ENCODE results near the gene GRK3.

The GRK3 gene

DNA sequence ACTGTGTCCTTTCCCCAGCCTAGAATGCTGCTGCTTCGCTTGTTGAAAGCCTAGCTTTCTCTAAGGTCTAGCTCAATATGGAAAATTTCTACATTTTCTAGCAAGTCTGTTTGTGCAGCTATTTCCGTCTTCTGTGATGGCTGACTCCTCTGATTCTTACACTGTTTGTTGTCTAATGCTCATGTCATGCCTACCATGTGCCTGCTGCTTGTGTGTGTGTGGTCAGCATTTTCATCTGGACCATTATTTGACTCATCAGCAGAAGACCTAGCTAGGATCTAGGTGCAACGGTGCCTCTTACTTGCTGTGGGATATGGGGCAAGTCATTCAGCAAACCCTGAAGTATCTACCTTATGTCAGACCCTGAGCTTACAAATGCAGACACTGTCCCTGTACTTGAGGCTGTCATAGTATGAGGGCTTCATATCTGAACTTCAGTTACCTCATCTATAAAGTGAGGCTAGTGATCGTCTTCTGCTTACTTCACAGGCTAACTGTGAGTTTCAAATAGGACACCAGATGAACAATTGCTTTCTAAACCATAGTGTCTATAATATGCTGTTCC, 91.0 kb downstream of the GRK3 start:
- Histone ChIP-seq H3K4me2 (ENCODE audit: low read length) (no peak overlapping the region), H3K79me2 (ENCODE audit: insufficient read depth, low read length) (no peaks in the 10 kb centered on the region)
- TF ChIP-seq, protein P1, sequence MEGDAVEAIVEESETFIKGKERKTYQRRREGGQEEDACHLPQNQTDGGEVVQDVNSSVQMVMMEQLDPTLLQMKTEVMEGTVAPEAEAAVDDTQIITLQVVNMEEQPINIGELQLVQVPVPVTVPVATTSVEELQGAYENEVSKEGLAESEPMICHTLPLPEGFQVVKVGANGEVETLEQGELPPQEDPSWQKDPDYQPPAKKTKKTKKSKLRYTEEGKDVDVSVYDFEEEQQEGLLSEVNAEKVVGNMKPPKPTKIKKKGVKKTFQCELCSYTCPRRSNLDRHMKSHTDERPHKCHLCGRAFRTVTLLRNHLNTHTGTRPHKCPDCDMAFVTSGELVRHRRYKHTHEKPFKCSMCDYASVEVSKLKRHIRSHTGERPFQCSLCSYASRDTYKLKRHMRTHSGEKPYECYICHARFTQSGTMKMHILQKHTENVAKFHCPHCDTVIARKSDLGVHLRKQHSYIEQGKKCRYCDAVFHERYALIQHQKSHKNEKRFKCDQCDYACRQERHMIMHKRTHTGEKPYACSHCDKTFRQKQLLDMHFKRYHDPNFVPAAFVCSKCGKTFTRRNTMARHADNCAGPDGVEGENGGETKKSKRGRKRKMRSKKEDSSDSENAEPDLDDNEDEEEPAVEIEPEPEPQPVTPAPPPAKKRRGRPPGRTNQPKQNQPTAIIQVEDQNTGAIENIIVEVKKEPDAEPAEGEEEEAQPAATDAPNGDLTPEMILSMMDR (IDR thresholded peaks at IDR 0.05; ENCODE audit: low read length): no peak
- no peak for TF ChIP-seq EZH2 (IDR thresholded peaks at IDR 0.05; ENCODE audit: borderline replicate concordance, low read length)

DNA sequence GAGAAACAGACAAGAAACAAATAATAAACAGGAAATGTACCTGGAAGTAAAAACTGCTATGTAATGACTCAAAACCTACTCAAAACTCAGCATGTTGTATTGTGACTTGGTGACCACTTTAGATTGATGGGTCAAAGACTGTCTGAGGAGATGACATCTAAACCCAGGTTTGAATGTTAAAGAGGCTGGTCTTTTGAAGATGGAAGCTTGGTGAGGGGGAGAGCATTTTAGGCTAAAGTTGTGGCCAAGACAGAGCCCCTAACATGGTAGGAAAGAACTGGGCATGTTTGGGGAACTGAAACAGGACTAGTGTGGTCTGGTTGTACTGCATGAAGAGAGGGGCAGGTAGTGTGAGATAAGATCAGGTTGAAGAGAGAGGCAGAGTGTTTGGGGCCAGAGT, 92.2 kb downstream of the GRK3 start:
- Histone ChIP-seq H3K36me3 (ENCODE audit: insufficient read depth, low read length) (no peaks in the 10 kb centered on the region), H3K4me1 (ENCODE audit: insufficient read depth, low read length, severe bottlenecking) (peaks cover 14% of the 10 kb centered on the region), H3K4me3 (ENCODE audit: low read depth, low read length, poor library complexity, severe bottlenecking) (no peak overlapping the region), H3K27ac (ENCODE audit: low read depth, low read length, poor library complexity, severe bottlenecking) (peak overlapping the region; percentile 12), H3F3A (ENCODE audit: insufficient read depth, low read length) (no peaks in the 10 kb centered on the region), H3K79me2 (ENCODE audit: insufficient read depth, low read length) (no peaks in the 10 kb centered on the region), H3K9me3 (ENCODE audit: low read length) (no peaks in the 10 kb centered on the region), H4K20me1 (ENCODE audit: insufficient read depth, low read length) (no peaks in the 10 kb centered on the region), H3K9me2 (ENCODE audit: low read depth, low read length) (no peaks in the 10 kb centered on the region), H3K4me2 (ENCODE audit: low read length) (no peak overlapping the region), H3K27me3 (ENCODE audit: insufficient read depth, low read length) (no peaks in the 10 kb centered on the region), H2AFZ (ENCODE audit: low read length) (no peak overlapping the region), H3K9ac (ENCODE audit: low read length) (no peak overlapping the region)
- TF ChIP-seq, protein P1 (IDR thresholded peaks at IDR 0.05; ENCODE audit: low read length): no peak
- no peak for TF ChIP-seq EZH2 (IDR thresholded peaks at IDR 0.05; ENCODE audit: borderline replicate concordance, low read length)

More for the DNA sequence above, 91.0 kb downstream of the GRK3 start:
- Histone ChIP-seq H3K36me3 (ENCODE audit: insufficient read depth, low read length) (no peaks in the 10 kb centered on the region), H3K27me3 (ENCODE audit: insufficient read depth, low read length) (no peaks in the 10 kb centered on the region), H3K9ac (ENCODE audit: low read length) (no peak overlapping the region), H3K27ac (ENCODE audit: low read depth, low read length, poor library complexity, severe bottlenecking) (no peak overlapping the region), H3K4me3 (ENCODE audit: low read depth, low read length, poor library complexity, severe bottlenecking) (no peak overlapping the region), H3K9me2 (ENCODE audit: low read depth, low read length) (no peaks in the 10 kb centered on the region), H3K4me1 (ENCODE audit: insufficient read depth, low read length, severe bottlenecking) (peaks cover 27% of the 10 kb centered on the region), H3F3A (ENCODE audit: insufficient read depth, low read length) (no peaks in the 10 kb centered on the region), H2AFZ (ENCODE audit: low read length) (no peak overlapping the region), H3K9me3 (ENCODE audit: low read length) (no peaks in the 10 kb centered on the region), H4K20me1 (ENCODE audit: insufficient read depth, low read length) (no peaks in the 10 kb centered on the region)

DNA sequence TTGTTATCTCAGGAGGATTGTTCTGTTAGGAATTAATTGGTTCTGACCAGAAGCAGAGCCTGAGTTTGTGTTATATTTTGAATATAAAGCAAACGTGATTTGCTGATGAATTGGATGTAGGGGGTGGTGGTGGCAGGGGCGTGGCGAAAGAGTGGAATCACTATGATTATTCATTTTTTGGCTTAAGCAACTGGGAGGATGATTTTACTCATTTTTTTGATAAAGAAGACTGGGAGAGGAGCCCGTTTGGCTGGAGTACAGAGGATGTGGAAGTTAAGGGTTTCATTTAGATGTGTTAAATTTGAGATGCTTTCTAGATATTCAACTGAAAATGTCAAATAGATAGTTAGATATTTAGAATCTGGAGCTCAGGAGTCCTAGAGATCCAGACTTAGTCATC, 94.2 kb downstream of the GRK3 start:
- Histone ChIP-seq H3F3A (ENCODE audit: insufficient read depth, low read length) (no peaks in the 10 kb centered on the region), H3K9ac (ENCODE audit: low read length) (no peak overlapping the region), H3K79me2 (ENCODE audit: insufficient read depth, low read length) (no peaks in the 10 kb centered on the region), H3K27ac (ENCODE audit: low read depth, low read length, poor library complexity, severe bottlenecking) (no peak overlapping the region), H4K20me1 (ENCODE audit: insufficient read depth, low read length) (no peaks in the 10 kb centered on the region; the same call in 1 of the 2 replicates), H3K4me3 (ENCODE audit: low read depth, low read length, poor library complexity, severe bottlenecking) (no peak overlapping the region), H3K4me2 (ENCODE audit: low read length) (no peak overlapping the region), H3K9me3 (ENCODE audit: low read length) (no peaks in the 10 kb centered on the region), H3K27me3 (ENCODE audit: insufficient read depth, low read length) (no peaks in the 10 kb centered on the region), H2AFZ (ENCODE audit: low read length) (no peak overlapping the region), H3K4me1 (ENCODE audit: insufficient read depth, low read length, severe bottlenecking) (peaks cover 14% of the 10 kb centered on the region), H3K36me3 (ENCODE audit: insufficient read depth, low read length) (no peaks in the 10 kb centered on the region), H3K9me2 (ENCODE audit: low read depth, low read length) (no peaks in the 10 kb centered on the region)
- TF ChIP-seq, protein P1 (IDR thresholded peaks at IDR 0.05; ENCODE audit: low read length): no peak
- no peak for TF ChIP-seq EZH2 (IDR thresholded peaks at IDR 0.05; ENCODE audit: borderline replicate concordance, low read length)
